HG03565 (cell line): Measurements from ENCODE around the gene KIAA0319L.
"Not testable (repeated sequence)": the region's sequence is repeated elsewhere in the genome, so short reads cannot be mapped to it uniquely, and the experiment has no call there.

Source experiments
- ATAC-seq: cut with Tn5 transposase; IDR thresholded peaks from one replicate; pipeline ENCODE4 v1.9.1; 2021; ENCODE audit warnings: mild to moderate bottlenecking, moderate library complexity; ENCODE audit not compliant: unreplicated experiment

The KIAA0319L gene

DNA sequence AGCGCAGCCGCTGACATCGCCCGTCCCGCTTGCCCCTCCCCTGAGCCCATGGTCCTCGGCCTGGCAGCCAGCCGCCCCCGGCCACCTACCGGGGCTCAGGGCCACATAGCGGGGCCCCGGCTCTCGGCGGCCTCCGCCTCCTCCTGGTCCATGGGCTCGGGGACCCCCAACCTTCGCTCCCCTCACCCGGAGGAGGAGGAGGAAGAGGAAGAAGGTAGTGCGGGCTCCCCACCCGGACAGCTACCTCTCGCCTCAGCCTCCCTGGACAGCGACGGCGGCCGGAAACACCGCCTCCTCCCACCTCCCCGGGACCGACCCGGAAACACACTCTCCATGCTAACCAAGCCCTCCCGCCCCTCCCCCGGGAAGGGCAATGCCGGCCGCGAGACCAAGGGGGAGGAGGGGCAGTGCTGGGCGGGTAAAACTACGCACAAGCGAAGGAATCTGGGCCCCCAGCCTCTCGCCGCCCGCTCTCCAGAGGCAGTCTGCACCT is at the start of gene KIAA0319L:
Gene KIAA0319L (minus strand): TSS at position 286 of the 493 bp plus-strand sequence. CDS start 2,912 bp downstream, outside the sequence.
- ATAC-seq = peak; percentile 62

DNA sequence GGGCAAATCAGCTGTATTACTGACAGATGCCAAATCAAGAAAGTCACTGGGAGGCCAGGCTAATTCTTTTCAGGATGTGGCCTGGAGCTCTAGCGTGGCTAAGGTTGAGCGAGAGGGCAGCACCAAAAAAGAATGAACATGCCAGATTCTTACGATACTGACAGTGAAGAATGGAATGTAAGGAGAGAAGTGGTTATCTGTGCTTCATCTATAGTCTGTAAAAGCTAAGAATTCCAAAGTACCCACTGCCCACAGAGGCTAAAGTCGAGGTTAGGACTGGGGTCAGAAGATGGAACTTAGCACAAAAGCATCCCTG is 48.6 kb upstream of the KIAA0319L start:
- no peak for ATAC-seq

DNA sequence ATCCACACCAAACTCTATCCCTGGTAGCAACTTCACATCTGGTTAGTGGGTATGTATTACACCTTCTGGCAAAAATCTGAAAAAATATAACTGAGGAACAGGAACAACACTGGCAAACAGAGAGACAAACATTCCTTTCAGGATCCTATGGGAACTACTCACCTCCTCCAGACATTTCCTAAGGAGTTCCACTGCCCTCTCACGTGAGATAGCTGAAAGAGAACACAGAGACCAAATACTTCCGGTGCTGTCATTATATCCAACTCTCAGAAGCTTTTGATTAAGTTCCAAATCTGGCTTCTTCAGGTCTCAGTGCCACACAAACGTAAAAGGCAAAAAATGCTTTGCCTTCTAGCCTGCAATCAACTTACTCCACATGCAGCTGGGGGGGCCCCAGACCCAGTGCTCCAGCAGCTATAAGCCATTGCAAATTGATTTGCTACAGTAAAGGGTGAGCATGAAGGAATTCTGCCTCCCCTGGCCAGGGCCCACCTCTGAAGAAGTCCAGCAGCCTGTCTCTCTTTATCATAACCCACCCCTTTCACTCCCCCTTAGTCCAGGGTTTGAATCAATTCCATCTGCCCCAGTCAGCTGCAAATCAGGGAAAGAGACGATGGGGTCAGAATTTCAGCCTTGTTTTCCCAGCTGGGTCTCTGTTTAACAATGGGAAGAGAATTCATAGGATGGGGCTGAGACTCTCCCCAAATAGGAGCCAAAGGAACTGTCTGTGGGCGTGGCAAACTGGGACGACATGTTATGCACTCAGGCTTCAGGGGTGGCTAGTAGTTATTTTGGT is 48.1 kb upstream of the KIAA0319L start:
- ATAC-seq = no peak

DNA sequence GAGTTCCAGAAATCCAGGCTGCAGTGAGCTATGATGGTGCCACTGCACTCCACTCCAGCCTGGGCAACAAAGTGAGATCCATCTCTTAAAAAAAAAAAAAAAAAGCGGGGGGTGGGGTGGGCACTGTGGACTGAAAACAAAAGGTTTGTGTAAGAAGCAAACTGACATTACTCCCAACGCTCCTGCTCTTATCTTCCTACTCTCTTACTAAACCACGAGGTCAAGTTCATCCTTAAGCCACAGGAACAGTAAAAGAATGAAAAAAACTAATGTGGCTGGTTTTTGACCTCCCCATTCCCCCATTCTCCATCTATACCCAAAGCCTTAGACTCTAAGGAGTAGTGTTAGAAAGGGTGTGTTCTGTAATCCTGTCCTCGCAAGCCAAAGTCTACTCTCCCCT is 46.7 kb upstream of the KIAA0319L start:
- ATAC-seq = no peak

DNA sequence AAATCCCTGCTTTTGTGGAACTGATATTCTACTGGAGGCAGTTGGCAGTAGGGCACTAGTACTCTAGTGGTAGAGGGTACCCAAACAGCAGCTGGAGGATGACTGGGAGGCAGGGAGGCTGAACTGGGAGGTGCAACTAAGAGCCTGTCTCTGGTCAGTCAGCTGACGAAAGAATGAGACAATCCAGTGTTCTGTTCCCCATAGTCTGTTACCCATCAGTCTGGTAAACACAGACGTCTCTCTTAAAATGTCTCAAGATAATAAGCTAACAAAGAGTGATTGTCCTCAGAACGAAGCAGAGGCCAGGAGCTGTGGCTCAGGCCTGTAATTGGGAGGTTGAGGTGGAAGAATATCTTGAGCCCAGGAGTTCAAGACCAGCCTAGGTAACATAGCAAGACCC is 46.3 kb upstream of the KIAA0319L start:
- ATAC-seq = no peak

DNA sequence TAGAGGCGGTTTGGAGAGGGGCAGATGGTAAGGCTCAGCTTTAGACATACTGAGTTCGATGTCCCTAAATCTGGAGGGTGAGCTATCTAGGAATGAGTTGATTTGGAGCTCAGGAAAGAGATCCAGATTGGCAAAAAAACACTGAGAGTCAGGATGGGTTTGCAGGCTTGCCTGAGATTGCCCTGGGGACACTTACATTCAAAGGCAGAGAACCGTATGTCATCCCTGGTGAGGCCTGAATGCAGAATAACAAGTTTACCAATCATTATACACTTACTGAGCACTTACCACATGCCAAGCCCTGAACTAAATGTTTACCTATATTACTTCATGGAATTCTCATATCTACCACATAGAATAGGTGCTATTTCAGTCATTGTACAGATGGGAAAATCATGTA is 43.4 kb upstream of the KIAA0319L start:
- no peak for ATAC-seq

DNA sequence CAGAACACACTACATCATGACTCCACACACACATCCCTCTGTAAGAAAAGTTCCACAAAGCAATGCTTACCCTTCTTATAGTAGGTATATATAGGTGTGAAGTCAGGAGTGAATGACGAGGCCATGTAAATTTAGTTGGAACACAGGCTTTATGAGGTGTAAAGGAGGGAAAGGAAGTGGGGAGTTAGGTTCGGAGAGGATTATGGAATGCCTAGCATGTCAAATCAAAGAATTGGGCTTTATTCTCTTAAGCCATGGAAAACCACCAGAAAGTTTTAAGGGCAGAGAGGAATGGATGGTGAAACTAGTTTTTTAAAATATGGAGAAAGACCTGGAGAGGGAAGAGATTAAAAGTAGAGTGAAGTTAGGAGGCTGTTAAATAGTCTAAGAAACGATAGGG is 42.2 kb upstream of the KIAA0319L start:
- ATAC-seq = no peak

DNA sequence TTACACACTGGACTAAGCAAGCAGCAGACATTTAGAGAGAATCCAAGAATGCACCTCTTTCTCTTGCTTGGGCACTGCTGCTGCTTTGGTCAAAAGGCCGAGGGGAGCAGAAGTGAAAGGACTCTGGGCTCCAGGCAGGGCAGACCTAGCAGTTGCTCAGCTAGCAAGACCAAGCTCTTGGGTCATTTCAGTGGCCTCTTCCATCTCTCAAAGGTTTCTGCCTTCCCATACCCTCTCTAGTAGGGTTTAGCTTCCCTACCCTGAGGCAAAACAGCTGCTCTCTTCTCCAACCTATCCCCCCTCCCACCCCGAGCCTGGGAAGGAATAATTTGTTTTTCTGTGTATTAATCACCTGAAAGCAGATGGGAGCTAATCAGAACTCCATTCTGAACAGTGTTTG is 41.7 kb upstream of the KIAA0319L start:
- no peak for ATAC-seq

DNA sequence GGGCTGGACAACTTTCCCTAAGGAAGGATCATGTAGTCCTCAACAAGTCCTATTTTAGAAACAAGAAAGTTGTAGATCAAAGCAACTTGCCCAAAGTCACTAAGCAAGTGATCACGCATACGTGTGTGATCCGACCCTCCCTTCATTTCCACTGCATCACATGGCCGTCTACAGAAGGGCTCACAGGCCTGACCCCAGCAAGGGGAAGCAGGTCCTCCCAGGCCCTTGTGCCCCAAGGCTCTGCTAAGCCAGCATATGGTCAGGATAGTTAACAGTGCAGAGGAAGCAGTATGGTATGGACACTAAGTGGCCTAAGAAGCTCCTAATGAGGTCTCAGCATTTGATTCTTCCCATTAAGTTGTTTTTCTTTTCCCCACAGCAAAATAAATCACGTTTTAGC is 40.7 kb upstream of the KIAA0319L start:
- no peak for ATAC-seq

DNA sequence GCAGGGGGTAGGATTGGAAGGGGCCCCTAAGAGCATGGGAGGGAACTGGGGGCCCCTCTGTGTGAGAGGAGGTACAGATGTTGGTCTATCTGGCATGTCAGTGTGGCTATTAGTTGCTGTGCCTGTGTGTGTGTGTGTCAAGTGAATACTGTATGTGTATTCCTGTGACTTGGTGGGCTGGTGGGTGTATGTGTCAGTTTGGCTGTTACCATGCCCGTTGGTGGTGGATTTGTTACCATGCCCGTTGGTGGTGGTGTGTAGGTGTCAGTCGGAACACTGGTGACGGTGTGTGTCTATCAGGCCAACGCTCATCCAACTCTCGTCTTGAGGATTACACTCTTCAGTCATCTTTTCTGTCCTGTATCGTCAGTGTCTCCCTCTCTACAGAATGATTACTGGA is 38.5 kb upstream of the KIAA0319L start:
- ATAC-seq = no peak

DNA sequence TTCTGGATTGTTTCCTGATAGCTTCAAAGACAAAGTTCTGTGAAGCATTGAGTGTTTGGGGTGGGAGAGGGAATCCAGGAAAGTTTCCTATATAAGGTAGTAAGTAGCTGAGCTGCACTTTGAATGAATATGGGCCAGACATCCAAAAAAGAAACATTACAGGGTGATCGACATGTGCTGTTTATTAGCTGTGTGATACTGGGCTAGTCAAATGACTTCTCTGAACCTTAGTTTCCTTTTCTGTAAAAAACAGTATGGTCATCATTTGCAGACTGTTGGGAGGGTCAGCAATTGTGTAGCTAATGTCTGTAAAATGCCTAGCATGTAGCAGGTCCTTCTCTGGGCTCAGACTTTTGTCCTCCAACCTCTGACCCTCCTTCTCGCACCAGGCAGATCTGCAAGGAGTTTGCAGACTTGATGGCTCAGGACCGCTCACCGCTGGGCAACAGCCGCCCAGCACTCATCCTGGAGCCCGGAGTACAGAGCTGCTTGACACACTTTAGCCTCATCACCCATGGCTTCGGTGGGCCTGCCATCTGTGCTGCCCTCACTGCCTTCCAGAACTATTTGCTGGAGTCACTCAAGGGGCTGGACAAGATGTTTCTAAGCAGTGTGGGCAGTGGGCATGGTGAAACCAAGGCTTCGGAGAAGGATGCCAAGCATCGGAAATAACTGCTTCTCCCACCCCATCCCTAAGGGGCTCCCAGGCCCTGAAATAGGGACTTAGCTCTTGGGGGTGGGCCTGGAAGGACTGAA is 37.0 kb upstream of the KIAA0319L start:
- no peak for ATAC-seq

DNA sequence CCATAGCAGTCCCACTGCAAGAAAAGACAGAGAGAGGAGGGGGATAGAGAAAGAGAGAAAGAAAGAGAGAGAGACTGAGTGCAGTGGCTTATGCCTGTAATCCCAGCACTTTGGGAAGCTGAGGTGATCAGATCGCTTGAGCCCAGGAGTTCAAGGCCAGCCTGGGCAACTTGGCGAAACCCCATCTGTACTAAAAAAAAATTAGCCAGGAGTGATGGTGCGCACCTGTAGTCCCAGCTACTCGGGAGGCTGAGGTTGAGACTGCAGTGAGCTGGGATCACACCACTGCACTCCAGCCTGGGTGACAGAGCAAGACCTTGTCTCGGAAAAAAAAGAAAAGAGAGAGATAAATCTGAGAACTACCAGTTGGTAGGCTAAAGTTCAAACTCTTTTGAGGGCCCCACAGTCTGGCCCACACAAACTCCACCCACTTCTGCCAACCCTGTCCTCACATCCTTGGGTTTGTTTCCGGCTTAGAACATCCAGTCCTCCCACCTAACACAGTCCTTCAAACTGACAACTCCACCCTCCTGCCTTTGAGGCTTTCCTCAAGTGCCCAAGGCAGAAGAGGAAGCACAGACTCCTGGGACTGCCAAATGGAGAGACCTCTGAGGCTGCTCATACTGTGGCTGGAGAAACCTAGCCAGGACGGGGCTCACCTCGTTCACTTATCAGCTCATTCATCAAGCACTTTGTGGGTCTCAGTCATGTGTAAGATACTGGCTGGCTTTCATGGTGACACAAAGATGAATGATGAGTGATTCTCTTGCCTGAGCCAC is 36.0 kb upstream of the KIAA0319L start:
- ATAC-seq = no peak

DNA sequence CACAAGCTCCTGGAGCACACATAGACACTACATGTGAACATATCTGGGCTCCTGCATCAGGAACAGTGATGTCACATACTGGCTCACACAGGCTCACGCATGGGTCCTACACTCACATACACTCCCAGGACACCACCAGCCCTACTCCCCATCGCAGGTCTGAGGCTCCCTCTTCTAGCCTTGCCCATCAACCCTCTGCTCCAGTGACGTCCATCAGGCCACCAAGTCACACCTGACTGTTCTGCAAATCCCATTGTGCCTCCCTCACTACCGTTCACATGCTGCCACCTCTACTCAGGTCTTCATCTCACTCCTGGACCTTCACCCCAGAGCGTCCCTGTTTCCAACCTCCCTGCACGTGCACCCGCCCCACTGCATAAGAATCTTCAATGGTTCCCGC is 34.0 kb upstream of the KIAA0319L start:
- no peak for ATAC-seq

DNA sequence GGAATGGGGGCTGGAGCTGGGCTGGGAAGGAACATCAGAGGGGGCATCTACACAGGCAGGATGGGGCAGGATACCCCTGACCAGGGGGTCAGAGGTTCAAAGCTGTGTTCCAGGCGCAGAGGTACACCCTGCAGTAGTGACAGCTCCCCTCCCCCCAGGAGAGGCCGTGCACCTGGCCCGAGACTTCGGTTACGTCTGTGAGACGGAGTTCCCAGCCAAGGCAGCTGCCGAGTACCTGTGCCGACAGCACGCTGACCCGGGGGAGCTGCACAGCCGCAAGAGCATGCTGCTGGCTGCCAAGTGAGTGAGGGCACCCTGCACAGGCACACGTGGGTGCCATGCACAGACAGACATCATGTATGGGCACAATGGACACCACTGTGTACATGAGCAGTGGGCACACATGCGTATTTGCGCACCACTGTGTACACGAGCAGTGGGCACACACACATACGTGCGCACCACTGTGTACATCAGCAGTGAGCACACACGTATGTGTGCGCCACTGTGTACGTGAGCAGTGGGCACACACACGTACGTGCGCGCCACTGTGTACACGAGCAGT is 33.4 kb upstream of the KIAA0319L start:
- no peak for ATAC-seq

DNA sequence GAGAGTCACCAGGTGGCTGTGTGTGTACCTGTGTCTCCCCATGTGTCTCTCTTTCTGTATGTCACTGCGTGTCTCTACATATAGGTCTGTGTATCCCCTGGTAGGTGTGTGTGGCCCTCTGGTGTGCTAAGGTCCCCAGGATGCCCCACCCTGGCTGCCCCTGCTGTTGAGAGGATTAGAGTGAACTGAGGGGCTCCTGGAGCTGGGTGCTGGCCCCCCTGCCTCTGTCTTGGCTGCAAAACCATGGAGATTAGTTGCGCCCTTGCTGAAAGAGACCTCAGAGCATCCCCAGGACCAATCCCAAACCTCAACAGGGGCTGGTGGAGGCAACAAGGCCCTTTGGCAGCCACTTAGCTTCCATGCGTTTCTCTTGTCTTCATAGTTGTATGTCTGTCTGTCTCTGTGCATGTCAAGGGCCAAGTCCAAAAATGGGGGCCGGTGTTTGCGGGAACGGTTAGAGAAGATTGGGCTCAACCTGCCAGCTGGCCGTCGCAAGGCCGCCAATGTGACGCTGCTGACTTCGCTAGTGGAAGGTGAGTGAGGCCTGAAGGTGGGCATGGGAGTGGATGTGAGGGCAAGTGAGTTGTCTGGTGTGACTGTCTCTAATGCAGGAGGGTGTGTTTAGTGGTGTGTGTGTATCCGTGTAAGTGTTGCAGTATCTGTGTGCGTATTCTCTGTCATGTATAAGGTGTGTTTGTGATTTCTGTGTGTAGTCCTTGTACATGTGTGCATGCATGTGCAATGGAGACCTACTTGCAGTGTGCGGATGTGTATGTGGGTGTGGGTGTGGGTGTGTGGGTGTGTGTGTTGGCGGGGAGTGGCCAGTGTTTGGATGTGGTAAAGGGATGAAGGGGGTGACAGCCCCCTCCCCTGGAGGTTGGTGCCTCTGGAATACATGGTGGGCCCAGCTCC is 32.6 kb upstream of the KIAA0319L start:
- no peak for ATAC-seq

DNA sequence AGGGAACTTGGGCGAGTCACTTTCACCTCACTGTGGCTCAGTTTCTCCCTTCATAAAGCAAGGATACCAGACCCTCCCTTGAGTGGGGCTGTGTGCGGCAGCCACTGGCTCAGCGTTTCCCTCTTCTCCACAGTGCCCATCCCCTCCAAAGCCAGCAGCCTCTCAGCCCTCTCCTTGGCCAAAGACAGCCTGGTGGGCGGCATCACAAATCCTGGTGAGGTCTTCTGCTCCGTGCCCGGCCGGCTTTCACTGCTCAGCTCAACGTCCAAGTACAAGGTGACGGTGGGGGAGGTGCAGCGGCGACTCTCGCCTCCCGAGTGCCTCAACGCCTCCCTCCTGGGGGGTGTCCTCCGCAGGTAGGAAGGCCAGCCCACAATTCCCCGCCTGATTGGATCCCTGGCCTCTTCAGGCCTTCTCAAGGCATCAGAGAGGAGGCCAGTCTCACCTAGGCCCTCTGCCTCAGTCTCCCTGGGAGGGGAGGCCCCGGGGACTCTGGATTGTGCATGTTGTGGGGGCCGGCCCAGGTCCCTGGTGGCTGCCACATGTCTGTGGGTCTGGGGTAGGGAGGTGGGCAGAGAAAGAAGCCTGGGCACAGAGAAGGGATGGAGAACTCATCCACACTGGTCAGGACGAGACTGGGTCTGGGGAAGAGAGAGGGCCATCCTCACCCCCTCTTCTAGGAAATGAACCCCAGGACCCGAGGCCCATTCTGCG is 31.2 kb upstream of the KIAA0319L start:
- no peak for ATAC-seq

DNA sequence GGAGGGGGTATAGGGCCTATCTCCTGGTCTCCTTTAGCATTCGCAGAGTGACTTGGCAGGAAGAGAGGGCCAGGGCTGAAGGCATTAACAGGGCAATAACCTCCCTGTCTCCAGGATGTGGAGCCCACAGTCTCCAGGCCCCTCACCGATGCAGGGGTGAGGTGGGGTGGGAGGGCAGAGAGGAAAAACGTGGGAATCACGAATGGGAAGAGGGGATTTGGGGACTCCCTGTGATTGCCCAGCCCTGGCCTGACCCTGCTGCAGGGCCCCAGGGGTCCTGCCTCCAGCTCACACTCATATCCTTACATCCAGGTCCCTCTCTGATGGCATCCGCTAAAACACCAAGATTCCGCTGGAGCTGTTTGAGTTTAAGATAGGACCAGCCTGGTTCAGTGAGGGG is 30.5 kb upstream of the KIAA0319L start:
- no peak for ATAC-seq

DNA sequence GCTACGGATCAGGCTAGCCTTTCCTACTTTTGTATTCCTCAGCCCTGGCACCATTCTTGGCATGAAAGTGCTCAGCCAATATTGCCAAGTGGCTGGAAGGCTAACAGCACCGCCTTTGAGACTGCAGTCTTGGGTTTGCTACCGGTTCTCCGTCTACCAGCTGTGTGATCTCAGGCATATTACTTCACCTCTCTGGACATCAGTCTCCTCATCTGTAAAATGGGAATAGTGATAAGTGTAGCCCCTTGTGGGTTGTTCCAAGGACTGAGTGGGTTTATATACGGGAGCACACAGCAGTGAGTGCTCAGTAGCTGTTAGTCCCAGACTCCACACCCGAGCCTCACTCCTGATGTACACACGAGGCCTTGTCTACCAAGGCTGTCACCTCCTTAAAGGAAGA is 29.6 kb upstream of the KIAA0319L start:
- ATAC-seq = no peak

DNA sequence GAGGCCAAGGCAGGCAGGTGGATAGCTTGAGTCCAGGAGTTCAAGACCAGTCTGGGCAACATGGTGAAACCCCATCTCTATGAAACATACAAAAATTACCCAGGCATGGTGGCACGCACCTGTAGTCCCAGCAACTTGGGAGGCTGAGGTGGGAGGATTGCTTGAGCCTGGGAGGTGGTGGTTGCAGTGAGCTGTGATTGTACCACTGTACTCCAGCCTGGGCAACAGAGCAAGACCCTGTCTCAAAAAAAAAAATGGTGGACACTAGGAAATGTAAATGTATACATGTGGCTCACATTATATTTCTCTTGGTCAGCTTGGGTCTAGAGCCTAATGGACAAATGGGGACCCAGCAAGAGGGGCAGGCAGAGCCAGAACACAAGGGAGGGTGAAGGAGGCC is 28.6 kb upstream of the KIAA0319L start:
- not testable (repeated sequence) for ATAC-seq

DNA sequence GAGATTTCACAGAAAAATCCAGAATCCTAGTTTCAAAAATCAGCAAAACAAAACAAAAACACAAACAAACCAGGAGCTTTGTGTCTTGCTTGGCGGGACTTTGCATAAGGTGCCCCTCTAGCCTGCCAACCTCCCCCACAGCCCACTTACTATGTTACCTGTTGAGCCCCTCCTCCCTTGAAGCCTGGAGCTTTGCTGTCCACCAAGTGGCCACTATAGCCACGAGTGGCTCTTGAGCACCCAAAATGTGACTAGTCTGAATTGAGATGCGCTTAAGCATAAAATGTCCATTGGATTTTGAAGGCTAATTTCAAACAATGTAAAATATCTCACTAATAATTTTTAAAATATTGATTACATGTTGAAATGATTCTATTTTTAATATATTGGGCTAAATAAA is 28.1 kb upstream of the KIAA0319L start:
- no peak for ATAC-seq
